ENCODE data around the gene GRIN2A. TPM values are rescaled to one million over a fixed set of nuclear protein-coding genes. Genes with fewer than 3 reads are reported as not detected.

GRIN2A gene
- total and polyA plus RNA-seq, 10 donors = under 0.01 to 0.10 (median 0.03) TPM; not detected in 7

GRCh38 chr16:9844361-9844760 lies 337.9 kb downstream of the GRIN2A start:
- Histone ChIP-seq H3K36me3 (no peaks in the 10 kb centered on the region), H3K27ac (no peak overlapping the region), H3K4me3 (no peak overlapping the region), H3K9me3 (no peaks in the 10 kb centered on the region), H3K4me1 (no peaks in the 10 kb centered on the region), H3K27me3 (replicated peaks in 1 of 7) (no peaks in the 10 kb centered on the region)
- 76 to 91% (median 84%) methylated on average over 6 of the region's 6 CpGs for WGBS, 5 donors
- DNase-seq = no peak
- TF ChIP-seq POLR2A (IDR thresholded peaks at IDR 0.05) (no peak), POLR2AphosphoS5 (IDR thresholded peaks at IDR 0.05) (no peak), CTCF (IDR thresholded peaks at IDR 0.05 in 8 of 11, conservative IDR thresholded peaks at IDR 0.05 in 3 of 11) (no peak)
- intact Hi-C loops (cut with DNase I; ENCODE audit: low total_unique reads) = no loop called here

- no peaks in the 10 kb centered on the region for H3K36me3 ChIP-seq
Measured at GRCh38 chr16:9843424-9844018, 338.7 kb downstream of the GRIN2A start.

DNA sequence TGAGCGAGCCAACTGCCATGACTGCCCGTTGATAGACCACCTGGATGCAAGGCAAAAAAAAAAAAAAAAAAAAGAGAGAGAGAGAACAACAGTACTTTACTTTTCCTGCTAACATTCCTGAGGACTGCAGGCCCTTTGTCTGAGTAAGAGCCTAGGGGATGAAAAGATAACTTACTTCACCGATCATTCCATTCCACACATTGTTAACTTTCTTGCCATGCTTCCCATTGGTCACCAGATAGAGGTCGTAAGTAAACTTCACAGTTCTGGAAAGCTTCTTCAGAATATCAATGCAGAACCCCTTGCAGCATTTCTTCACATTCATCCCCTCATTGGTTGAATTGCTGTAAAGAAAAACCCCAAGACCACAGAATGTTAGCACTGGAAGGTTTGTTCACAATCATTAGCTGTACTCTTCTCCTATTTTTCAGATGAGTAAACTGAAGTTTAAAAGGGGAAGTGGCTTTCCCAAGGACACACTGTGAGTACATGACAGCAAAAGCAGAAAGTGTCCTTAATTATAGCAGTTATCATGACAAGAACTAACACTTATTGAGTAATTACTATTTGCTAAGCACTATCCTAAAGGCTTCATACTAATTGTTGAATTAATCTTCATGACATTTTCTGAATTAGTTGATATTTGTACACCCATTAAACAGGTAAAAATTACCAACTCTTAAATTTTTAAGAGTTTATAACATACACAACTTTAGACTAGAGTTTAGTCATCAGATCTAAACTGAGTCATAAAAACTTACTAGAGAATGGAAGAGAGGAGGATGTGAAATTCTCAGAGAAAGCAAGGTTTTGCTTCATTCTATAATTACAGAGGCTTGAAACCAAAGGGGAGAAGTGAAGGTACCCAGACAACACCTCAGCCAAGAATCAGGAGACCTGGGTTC lies 341.2 kb downstream of the GRIN2A start:
- no peak for TF ChIP-seq POLR2AphosphoS5 (IDR thresholded peaks at IDR 0.05)
- TF ChIP-seq POLR2A (IDR thresholded peaks at IDR 0.05) = no peak
- 66 to 85% (median 79%) methylated on average over 4 of the region's 4 CpGs for WGBS, 5 donors
- Histone ChIP-seq H3K9me3 (no peaks in the 10 kb centered on the region), H3K4me1 (no peaks in the 10 kb centered on the region), H3K27me3 (replicated peaks in 1 of 7) (no peaks in the 10 kb centered on the region), H3K36me3 (no peaks in the 10 kb centered on the region), H3K27ac (no peak overlapping the region), H3K4me3 (no peak overlapping the region)
- no peak for DNase-seq
- intact Hi-C loops (cut with DNase I; ENCODE audit: low total_unique reads) = no loop called here

More at GRCh38 chr16:9843424-9844018, 338.7 kb downstream of the GRIN2A start:
- TF ChIP-seq POLR2A (IDR thresholded peaks at IDR 0.05) = no peak
- TF ChIP-seq CTCF (IDR thresholded peaks at IDR 0.05 in 8 of 11, conservative IDR thresholded peaks at IDR 0.05 in 3 of 11) = no peak
- no peak for TF ChIP-seq POLR2AphosphoS5 (IDR thresholded peaks at IDR 0.05)
- DNase-seq = no peak
- Histone ChIP-seq H3K4me3 (no peak overlapping the region), H3K27me3 (replicated peaks in 1 of 7) (no peaks in the 10 kb centered on the region), H3K9me3 (no peaks in the 10 kb centered on the region), H3K27ac (no peak overlapping the region), H3K4me1 (no peaks in the 10 kb centered on the region)
- WGBS, 5 donors = 67 to 88% (median 74%) methylated on average over 3 of the region's 3 CpGs
- intact Hi-C loops (cut with DNase I; ENCODE audit: low total_unique reads) = no loop called here

DNA sequence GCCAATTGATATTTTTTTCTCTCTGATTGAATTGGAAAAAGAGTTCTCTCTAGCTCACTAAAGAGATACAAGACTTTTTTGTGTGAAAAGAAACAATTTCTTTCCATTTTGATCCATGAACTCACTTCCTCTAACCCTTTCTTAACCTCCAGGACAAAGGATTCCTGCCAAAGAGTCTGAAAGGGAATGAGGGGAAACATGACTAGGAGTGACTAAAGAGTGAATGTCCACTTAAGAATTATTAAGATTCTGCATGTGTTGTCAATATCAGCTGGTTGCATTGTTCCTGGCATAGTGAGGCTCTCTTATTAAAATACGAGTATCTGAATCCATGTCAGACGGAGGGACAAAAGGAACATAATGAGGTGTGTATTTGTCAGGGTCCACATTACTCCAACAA lies 344.7 kb downstream of the GRIN2A start:
- no peak overlapping the region for H3K4me3 ChIP-seq
- intact Hi-C loops (cut with DNase I; ENCODE audit: low total_unique reads) = no loop called here
- no peak for DNase-seq
- no peaks in the 10 kb centered on the region for H3K9me3 ChIP-seq
- no peaks in the 10 kb centered on the region for H3K27me3 ChIP-seq (replicated peaks in 1 of 7)
- H3K27ac ChIP-seq = no peak overlapping the region
- no peak for TF ChIP-seq POLR2A (IDR thresholded peaks at IDR 0.05)
- H3K36me3 ChIP-seq = no peaks in the 10 kb centered on the region
- 73 to 90% (median 83%) methylated on average over 2 of the region's 2 CpGs for WGBS, 5 donors
- no peaks in the 10 kb centered on the region for H3K4me1 ChIP-seq

- TF ChIP-seq POLR2AphosphoS5 (IDR thresholded peaks at IDR 0.05) (no peak), POLR2A (IDR thresholded peaks at IDR 0.05) (no peak)
Measured at GRCh38 chr16:9836118-9836736, 346.0 kb downstream of the GRIN2A start.

More at GRCh38 chr16:9836118-9836736, 346.0 kb downstream of the GRIN2A start:
- no peak for DNase-seq
- intact Hi-C loops (cut with DNase I; ENCODE audit: low total_unique reads) = no loop called here
- WGBS, 5 donors = 53 to 61% (median 57%) methylated on average over 9 of the region's 9 CpGs
- Histone ChIP-seq H3K36me3 (no peaks in the 10 kb centered on the region), H3K27ac (no peak overlapping the region), H3K27me3 (replicated peaks in 1 of 7) (no peaks in the 10 kb centered on the region), H3K9me3 (no peaks in the 10 kb centered on the region), H3K4me3 (no peak overlapping the region), H3K4me1 (no peaks in the 10 kb centered on the region)

All from spleen (tissue), 11 donors.